Activated CD4-positive, alpha-beta T cell treated with anti-CD3 and anti-CD28 coated beads, Interleukin-2, amount 50 U/mL, for 16 hours (primary cell): ENCODE data around the gene PGBD5.
"Not testable (repeated sequence)": the region's sequence is repeated elsewhere in the genome, so short reads cannot be mapped to it uniquely, and the experiment has no call there.

Experiments used
- DNase-seq: peaks from one replicate; pipeline ENCODE4 v3.0.0-alpha.2; 2020

PGBD5 gene

GRCh38 chr1:230426246-230427093, at the start of gene PGBD5:
PGBD5 (minus strand) TSS chr1:230426332; CDS start chr1:230425928, 404 bp downstream.
- peak; percentile 55 for DNase-seq

- not testable (repeated sequence) for DNase-seq
These were observed 48.8 kb upstream of the PGBD5 start for GRCh38 chr1:230474924-230475323.

- not testable (repeated sequence) for DNase-seq
These were observed 44.6 kb upstream of the PGBD5 start for GRCh38 chr1:230470750-230471149.

GRCh38 chr1:230469271-230469670, 43.1 kb upstream of the PGBD5 start:
- DNase-seq, result no peak

GRCh38 chr1:230465691-230466090, 39.6 kb upstream of the PGBD5 start:
- no peak for DNase-seq

GRCh38 chr1:230464671-230465070, 38.5 kb upstream of the PGBD5 start:
- DNase-seq, result no peak

GRCh38 chr1:230463760-230464159, 37.6 kb upstream of the PGBD5 start:
- DNase-seq, result no peak

GRCh38 chr1:230463326-230463725, 37.2 kb upstream of the PGBD5 start:
- no peak for DNase-seq

GRCh38 chr1:230459465-230459864, 33.3 kb upstream of the PGBD5 start:
- DNase-seq, result no peak

GRCh38 chr1:230458509-230458908, 32.4 kb upstream of the PGBD5 start:
- DNase-seq, result no peak

GRCh38 chr1:230456478-230456877, 30.3 kb upstream of the PGBD5 start:
- DNase-seq, result no peak

GRCh38 chr1:230455291-230455690, 29.2 kb upstream of the PGBD5 start:
- no peak for DNase-seq

- DNase-seq, result no peak
These were observed 27.2 kb upstream of the PGBD5 start for GRCh38 chr1:230453377-230453776.

- DNase-seq, result no peak
These were observed 15.3 kb upstream of the PGBD5 start for GRCh38 chr1:230441183-230442029.

- no peak for DNase-seq
These were observed 9.0 kb upstream of the PGBD5 start for GRCh38 chr1:230435108-230435507.

- no peak for DNase-seq
These were observed 5.4 kb upstream of the PGBD5 start for GRCh38 chr1:230431527-230431926.

GRCh38 chr1:230430499-230430898, 4.4 kb upstream of the PGBD5 start:
- DNase-seq, result peak; percentile 7

GRCh38 chr1:230429067-230429735, 3.1 kb upstream of the PGBD5 start:
- no peak for DNase-seq

GRCh38 chr1:230427981-230428380, 1.8 kb upstream of the PGBD5 start:
- DNase-seq, result no peak

GRCh38 chr1:230427094-230427876, 1.2 kb upstream of the PGBD5 start:
- DNase-seq, result no peak

GRCh38 chr1:230425252-230426091, 660 bp downstream of the PGBD5 start:
- DNase-seq, result no peak
